Raji (cell line): ENCODE measurements around the gene MEDAG.

ENCODE experiments used
- POLR2A ChIP-seq: IDR thresholded peaks from 2 replicates; pipeline ENCODE4 v1.6.1; 2011; ENCODE audit warnings: low read depth, low read length, control low read depth; ENCODE audit not compliant: insufficient read depth

MEDAG gene

DNA sequence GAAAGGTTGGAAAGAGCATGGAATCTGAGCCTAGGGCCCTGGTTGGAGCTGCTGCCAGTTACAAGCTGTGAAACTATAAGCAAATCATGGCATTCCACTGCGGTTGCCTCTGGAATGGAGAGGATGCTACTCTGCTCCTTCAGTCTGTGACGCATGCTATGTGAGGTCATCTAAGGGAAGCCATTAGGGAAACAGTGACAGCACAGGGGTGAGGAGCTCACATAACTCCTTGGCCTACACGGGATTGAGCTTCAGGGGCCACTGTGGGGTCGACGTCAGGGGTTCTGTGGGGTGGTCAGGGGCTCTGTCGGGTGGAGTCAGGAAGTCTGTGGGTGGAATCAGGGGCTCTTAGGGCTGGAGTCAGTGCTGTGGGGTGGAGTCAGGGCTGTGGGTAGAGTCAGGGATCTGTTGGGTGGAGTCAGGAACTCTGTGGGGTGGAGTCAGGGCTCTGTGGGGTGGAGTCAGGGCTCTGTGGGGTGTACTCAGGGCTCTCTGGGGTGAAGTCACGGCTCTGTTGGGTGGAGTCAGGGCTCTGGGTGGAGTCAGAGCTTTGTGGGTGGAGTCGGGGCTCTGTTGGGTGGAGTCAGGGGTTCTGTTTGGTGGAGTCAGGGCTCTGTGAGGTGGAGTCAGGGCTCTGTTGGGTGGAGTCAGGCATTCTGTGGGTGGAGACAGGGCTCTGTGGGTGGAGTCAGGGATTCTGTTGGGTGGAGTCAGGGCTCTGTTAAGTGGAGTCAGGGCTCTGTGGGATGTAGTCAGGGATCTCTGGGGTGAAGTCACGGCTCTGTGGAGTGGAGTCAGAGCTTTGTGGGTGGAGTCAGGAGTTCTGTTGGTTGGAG, 35.8 kb upstream of the MEDAG start:
- no peak for TF ChIP-seq POLR2A

DNA sequence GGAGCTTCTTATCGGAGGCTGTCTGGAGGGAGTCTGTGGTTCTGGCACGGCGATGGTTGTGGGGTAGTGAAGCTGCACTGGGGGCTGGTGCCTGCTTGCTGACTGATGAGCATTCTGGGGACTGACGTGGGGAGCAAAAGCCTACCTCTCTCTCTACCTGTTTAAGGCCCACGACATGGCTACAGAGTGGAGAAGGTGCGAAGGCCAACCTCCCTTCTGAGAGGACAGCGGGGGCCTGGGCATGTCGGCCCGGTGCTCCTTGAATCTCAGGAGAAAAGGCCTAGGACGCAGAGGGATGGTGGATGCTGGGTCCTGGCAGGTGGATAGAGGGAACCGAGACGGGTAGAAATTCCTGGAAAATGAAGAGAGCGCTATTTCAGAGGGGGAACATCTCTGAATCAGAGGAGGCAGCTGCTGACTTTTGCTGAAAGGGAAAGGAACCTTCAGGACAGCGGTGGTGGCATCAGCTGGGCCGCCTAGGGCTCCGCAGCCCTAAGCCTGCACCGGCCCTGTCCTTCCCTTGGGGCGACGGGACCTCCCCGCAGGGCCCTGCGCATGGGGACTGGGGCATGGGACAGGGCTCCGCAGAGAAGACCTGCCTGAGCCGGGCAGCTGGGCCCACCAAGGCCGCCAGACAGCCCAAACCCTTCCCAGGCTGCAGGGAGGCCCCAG, 35.0 kb upstream of the MEDAG start:
- TF ChIP-seq POLR2A: no peak

DNA sequence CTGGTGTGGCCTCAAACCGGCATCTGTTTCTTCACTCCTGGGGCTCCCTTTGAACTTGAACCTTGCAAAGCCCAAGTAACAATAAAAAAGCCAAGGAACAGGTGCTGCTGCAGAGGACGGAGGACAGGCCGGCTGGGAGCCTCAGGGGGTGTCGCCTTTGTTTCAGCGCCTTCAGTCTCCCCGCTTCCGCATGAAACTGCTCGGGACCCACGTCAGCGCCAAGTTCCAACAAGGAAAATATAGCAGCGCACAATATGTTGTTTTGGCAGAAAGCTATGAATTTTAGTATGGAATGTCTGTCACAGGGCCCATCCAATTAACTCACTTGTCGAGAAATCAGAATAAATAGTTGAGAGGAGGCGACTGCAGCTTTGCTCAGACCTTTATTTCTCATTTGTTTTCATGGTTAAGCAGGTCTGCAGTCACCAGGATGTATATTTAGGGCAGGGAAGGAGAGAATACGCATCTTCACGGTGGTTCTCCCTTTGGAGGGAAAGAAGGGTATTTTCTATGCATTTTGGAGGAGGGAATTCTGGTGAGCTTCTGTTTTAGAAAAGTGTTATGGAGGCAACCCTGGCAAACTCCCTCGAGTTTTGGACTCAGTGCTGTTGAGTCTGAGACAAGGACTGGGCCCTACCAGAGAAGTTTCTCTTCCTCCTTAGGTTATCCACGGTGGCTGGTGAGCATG, 34.3 kb upstream of the MEDAG start:
- no peak for TF ChIP-seq POLR2A

DNA sequence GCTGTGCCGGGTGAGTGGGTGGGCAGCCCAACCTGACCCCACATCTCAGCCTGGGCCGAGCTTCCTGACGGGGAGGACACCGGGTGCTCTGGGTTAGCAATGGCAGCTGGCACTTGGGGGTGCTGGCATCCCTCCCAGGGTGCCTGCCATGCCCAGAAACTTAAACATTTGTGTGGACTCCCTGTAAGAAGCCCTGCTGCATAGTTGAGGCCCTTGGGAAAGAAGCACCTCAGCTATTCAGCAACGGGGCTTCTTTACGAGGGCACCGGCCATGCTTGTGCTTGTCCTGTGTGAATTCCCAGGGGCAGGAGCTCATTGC, 33.8 kb upstream of the MEDAG start:
- no peak for TF ChIP-seq POLR2A

DNA sequence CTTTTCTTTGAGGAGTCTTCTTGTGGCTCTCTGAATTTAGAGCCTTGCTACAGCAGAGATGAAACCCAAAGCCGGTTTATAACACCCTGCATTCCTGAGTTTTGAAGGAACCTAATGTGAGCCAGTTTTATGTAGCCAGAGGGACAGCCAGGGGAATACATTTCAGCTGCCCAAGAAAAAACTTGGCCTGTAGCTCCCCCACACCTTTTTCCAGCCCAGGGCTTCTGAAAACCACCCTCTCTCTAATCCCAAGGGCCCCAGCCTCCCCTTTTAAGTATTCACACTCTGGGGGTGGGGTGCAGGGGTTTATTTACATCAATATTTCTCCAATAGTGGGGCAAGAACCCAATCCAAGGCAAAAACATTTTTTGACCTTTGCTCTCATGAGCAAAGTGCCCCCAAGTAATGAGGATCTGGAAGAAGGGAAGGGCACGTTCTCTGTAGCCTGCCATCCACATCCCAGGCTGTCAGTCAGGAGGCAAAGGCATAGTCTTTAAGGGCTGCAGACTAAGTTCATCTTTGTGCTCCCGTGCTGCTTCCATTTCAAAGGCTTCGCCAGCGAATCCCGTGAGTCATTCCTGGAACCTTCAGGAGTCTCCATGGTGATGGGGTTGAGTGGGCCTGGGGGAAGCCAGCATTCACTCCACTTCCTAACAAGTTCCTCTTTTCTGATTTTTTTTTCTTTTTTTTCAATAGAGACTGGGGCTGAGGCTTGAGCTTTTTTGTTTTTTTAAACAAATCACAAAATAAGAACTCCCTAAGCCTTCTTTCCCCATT, 33.2 kb upstream of the MEDAG start:
- TF ChIP-seq POLR2A: no peak

DNA sequence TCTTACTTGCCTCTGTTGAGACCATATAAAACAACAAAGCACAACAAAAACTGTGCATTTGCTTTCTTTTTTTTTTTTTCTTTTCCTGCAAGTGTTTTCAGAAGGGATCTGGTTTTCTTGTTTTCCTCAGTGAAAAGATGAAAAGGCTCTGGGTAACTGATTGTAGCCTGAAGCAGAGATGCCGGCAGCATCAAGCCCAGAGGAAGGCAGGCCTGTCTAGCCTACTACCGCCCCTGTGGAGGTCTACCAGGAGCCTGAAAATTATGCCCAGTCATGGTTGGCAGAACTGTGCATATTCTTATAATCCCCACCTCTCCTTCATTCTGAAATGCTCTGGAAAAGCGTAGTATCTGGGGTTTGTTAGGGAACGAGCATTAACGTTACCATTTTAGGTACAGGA, 32.6 kb upstream of the MEDAG start:
- TF ChIP-seq POLR2A: no peak

DNA sequence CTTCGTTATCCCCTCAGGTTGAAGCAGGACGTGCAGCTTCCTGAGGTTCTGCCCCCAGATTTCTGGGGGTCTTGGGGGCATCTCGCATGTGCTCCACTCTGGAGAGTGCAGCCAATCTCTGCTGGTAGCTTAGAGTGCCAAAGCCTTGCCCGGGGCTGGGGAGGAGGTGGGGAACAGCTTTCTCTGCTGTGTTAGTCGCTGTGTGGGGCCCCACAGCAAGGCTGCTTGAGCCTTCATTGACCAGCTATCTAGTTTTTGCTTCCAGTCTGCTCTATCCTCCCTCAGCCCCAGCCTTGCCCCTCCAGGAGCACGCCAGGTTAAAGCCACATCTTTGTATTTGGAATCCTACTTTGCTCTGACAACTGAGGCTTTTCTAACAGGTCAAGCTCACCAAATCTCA, 32.0 kb upstream of the MEDAG start:
- no peak for TF ChIP-seq POLR2A

DNA sequence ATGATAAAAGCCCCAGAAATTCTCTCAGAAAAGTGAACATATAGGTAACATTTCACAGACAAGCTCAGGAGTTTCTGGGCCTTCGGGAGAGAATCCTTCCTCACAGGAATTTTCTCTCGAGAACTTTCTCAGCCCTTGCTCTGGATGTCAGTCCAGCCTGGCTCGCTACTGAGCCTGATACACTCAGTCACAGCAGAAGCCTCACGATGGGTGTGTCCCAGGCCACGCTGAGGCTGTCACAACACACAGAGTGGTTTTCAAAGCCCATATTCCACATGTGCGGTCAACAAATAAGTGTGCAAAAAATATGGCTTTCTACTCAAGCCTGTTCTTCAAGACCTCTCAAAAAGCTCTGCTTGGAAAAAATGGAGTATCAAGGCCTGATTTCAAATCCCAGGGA, 31.5 kb upstream of the MEDAG start:
- TF ChIP-seq POLR2A: no peak

DNA sequence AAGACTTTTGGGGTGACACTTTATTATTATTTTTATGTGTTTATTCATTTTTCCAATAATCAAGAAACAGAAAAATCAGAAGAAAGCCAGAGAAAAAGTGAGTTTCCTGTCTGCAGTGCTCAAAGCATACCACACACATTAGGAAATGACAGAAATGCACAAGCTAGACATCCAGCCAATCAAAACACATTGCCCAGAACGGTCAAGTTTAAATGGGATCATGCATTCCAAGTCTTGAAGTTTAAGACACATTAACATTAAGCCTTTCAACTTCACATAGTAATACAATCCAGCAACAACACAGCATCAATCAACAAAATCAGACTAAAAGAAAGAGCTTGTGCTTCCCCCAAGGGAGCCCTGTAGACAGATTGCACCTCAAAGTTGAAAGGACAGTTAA, 28.7 kb upstream of the MEDAG start:
- TF ChIP-seq POLR2A: no peak

DNA sequence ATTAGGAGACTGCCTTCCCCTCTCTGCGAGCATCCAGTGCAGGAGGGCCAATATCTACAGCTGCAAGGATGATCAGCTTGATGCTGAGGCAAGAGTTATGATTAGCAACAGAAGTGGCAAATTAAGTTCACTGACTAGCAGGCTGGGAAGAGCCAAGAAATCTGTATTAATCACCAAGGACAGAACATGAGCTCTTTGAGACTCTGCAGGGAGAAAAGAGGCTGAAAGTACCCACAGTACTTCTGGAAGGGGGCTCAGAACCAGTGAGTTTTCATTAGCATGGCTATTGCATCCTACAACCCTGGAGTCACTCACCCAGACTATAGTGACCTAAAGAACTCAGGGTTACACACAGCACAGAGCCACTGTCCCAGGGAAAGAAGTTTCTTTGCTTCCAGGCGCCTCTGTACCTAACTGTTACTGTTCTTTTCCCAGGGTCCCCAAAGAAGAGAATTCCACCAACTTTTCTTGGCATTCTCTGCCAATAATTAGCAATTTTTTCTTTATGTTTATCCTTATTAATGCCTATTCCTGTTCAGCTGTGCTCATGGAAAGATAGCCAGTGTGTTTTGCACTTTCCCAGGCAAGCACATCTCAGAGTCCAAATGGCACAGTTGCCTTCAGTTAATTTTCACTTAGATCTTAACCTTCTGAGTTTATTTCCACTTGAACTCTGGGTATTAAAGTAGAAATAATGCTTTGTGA, 25.8 kb upstream of the MEDAG start:
- TF ChIP-seq POLR2A: no peak

DNA sequence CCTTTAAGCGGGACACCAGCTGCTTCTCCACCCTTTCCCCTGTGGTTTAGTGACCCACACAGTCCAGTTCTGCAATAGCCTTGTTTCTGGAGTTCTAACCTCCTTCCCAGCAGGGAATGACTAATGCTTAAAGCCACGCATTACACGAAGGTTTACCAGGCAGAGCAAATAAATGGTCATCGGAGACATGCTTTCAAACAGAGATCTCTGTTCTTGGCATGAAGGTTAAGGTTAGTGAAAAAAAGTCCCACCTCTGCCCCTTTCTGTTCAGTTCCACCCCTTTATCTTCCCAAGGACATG, 25.3 kb upstream of the MEDAG start:
- TF ChIP-seq POLR2A: no peak

DNA sequence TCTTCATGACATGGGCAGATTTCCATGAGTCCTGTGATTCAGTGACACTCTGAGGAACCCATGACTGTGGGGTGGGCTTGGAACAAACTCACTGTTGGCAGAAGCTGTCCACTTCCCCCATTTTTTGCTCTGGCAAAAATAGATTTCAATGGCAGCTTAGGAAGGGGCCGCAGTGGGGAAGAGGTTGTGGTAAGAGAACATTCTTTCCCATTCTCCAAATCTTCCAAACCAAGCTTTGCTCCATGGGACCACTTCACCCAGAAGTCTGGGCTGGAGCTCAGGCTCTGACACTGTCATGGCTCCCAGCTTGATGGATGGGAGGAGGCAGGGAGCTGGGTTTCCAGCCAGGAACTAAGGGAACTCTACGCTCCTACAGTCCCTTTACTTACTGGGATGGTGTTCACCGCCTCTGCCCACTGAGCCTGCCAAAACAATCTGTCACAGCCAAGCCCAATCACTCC, 24.9 kb upstream of the MEDAG start:
- TF ChIP-seq POLR2A: no peak

DNA sequence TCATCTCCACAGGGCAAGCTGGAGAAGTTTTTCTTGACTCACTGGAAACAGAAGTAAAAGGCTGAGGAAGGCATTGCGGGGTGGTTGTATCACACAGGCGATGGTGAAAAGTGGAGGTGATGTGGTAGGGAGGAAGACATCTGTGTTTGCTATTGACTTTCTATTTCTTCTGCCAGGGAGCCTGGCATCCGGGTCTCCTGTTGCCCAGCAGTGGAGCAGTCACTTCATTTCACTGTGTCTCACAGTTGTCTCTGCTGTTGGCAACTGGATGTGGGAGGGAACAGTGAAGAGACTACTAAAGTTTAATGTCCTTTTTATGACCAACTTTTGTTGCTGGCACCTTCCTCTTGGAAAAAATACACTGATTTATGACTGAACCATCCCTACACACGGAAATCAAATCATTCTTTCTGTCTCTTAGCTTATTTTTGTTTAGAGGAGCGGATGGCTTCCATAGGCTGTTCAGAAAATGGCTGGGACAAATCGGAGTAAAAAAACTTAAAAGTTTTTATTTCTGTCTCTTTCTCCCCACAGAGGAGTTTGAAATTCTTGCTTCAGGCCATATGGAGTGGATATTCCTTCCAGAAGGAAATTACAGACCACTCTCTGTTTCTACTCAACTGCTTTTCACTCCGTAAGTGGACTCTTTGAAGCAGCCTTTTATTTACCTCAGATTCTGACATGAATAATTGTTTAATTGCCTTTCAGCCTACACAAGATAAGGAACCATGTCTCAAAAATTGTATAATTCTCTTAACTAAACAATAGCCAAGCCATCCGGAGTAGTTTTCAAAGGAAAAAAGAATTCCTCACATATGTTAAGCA, 23.8 kb upstream of the MEDAG start:
- no peak for TF ChIP-seq POLR2A
